ENCODE results near the gene BCAS3.

GRCh38 chr17:61376931-61377838, 699.5 kb downstream of the BCAS3 start:
- TF ChIP-seq POLR2A (IDR thresholded peaks at IDR 0.05; ENCODE audit: low read length) (no peak), GATA1 (IDR thresholded peaks at IDR 0.05; ENCODE audit: low read depth, low read length) (no peak)

All from erythroblast (primary cell).